AG10803 (cell line): ENCODE data around the gene ZNF837.

Source experiments
- DNase-seq: peaks from one replicate; pipeline ENCODE4 v3.0.0; 2010; ENCODE audit warnings: low read depth
- H3K4me3 ChIP-seq: 2 replicates; pipeline ENCODE4 v1.5.1; 2011; ENCODE audit warnings: mild to moderate bottlenecking, low read length, control low read depth
- TF ChIP-seq, protein P1 (sequence below): conservative IDR thresholded peaks from 2 replicates; pipeline ENCODE4 v1.5.1; 2011; ENCODE audit warnings: mild to moderate bottlenecking, low read length, control low read depth, inconsistent platforms

ZNF837 gene

DNA sequence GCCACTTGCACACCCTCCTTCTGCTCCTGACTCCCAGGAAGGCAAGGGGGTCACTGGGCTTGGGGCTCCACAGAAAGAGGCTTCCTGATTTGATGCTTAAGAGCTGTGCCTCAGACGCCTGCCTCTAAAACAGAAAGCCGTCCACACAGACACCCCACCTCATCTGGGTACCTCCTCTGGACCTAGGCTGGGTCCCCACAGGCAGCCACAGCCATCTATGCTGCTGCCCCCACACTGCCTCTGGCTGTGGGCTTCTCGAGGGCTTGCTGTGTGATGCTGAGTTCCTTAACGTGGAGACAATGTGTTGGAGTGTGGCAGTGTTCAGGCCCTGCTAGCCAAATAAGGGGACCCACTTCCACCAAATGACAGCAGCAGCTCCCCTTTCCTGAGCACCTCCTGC is 62.5 kb downstream of the ZNF837 start:
- TF ChIP-seq, protein P1, sequence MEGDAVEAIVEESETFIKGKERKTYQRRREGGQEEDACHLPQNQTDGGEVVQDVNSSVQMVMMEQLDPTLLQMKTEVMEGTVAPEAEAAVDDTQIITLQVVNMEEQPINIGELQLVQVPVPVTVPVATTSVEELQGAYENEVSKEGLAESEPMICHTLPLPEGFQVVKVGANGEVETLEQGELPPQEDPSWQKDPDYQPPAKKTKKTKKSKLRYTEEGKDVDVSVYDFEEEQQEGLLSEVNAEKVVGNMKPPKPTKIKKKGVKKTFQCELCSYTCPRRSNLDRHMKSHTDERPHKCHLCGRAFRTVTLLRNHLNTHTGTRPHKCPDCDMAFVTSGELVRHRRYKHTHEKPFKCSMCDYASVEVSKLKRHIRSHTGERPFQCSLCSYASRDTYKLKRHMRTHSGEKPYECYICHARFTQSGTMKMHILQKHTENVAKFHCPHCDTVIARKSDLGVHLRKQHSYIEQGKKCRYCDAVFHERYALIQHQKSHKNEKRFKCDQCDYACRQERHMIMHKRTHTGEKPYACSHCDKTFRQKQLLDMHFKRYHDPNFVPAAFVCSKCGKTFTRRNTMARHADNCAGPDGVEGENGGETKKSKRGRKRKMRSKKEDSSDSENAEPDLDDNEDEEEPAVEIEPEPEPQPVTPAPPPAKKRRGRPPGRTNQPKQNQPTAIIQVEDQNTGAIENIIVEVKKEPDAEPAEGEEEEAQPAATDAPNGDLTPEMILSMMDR: no peak
- DNase-seq: no peak
- H3K4me3 ChIP-seq: no peak overlapping the region
